Right atrium auricular region (tissue), 2 donors: ENCODE results near the gene CD22. TPM values are rescaled to one million over a fixed set of nuclear protein-coding genes. Genes with fewer than 3 reads are reported as not detected.

ENCODE experiments used
- DNase-seq: peaks from one replicate; pipeline ENCODE4 v3.0.0-alpha.2; 2019; ENCODE audit warnings: low spot score
- H3K27ac ChIP-seq, 2 donors: fragments of 200-600 bp; sonication (generic); 1 replicate in 1 of 2; 2 replicates in 1 of 2; pipeline ENCODE4 v1.5.1; 2016 to 2019
- H3K27me3 ChIP-seq, 2 donors: fragments of 200-600 bp; sonication (generic); one replicate each; pipeline versions ENCODE4 v1.5.1 to v1.6.0; 2017 to 2019
- H3K36me3 ChIP-seq: fragments of 200-600 bp; sonication (generic); one replicate; pipeline ENCODE4 v1.5.1; 2016
- H3K4me1 ChIP-seq, 2 donors: fragments of 200-600 bp; sonication (generic); one replicate each; pipeline versions ENCODE4 v1.5.1 to v1.6.0; 2017 to 2019
- H3K4me3 ChIP-seq, 2 donors: fragments of 200-600 bp; sonication (generic); 1 replicate in 1 of 2; 2 replicates in 1 of 2; pipeline ENCODE4 v1.5.1; 2017 to 2019; ENCODE audit warnings: mild to moderate bottlenecking in 1 of 2, moderate library complexity in 1 of 2
- H3K9me3 ChIP-seq, 2 donors: fragments of 200-600 bp; sonication (generic); one replicate each; pipeline ENCODE4 v1.5.1; 2019
- CTCF ChIP-seq, 2 donors: fragments of 200-600 bp; sonication (generic); IDR thresholded peaks; one replicate each; pipeline ENCODE4 v1.5.1; 2019; ENCODE audit warnings: antibody characterized with exemption in 2 of 2
- total RNA-seq, 2 donors: library from RNA; depleted of rRNA; stranded (reverse); fragments of >200 nt; gene quantifications; one replicate each; pipeline ENCODE4 v1.1.0, GENCODE V29; 2016

CD22 gene
- total RNA-seq, 2 donors from 2014 or later = 1.4 TPM; not detected in 1

GRCh38 chr19:35297515-35297848 lies 31.5 kb upstream of the CD22 start:
- no peaks in the 10 kb centered on the region for H3K4me1 ChIP-seq
- no peak overlapping the region for H3K27ac ChIP-seq
- H3K27me3 ChIP-seq = no peaks in the 10 kb centered on the region
- no peak for TF ChIP-seq CTCF (IDR thresholded peaks at IDR 0.05)
- DNase-seq = no peak
- no peaks in the 10 kb centered on the region for H3K36me3 ChIP-seq
- no peaks in the 10 kb centered on the region for H3K9me3 ChIP-seq
- H3K4me3 ChIP-seq = no peak overlapping the region

GRCh38 chr19:35297922-35298321 lies 31.1 kb upstream of the CD22 start:
- DNase-seq = no peak
- no peaks in the 10 kb centered on the region for H3K36me3 ChIP-seq
- H3K4me1 ChIP-seq = no peaks in the 10 kb centered on the region
- no peak overlapping the region for H3K4me3 ChIP-seq
- H3K27ac ChIP-seq = no peak overlapping the region
- H3K9me3 ChIP-seq = no peaks in the 10 kb centered on the region
- no peak for TF ChIP-seq CTCF (IDR thresholded peaks at IDR 0.05)
- H3K27me3 ChIP-seq = no peaks in the 10 kb centered on the region

GRCh38 chr19:35298561-35298972 lies 30.4 kb upstream of the CD22 start:
- H3K27ac ChIP-seq = no peak overlapping the region
- TF ChIP-seq CTCF (IDR thresholded peaks at IDR 0.05) = no peak
- no peaks in the 10 kb centered on the region for H3K9me3 ChIP-seq
- H3K36me3 ChIP-seq = no peaks in the 10 kb centered on the region
- no peak overlapping the region for H3K4me3 ChIP-seq
- no peak for DNase-seq
- H3K27me3 ChIP-seq = no peaks in the 10 kb centered on the region
- H3K4me1 ChIP-seq = no peaks in the 10 kb centered on the region

GRCh38 chr19:35299523-35300338 lies 29.3 kb upstream of the CD22 start:
- no peak for DNase-seq
- Histone ChIP-seq H3K27me3 (no peaks in the 10 kb centered on the region), H3K9me3 (no peaks in the 10 kb centered on the region), H3K36me3 (no peaks in the 10 kb centered on the region), H3K4me1 (no peaks in the 10 kb centered on the region), H3K4me3 (no peak overlapping the region), H3K27ac (no peak overlapping the region)
- no peak for TF ChIP-seq CTCF (IDR thresholded peaks at IDR 0.05)

- Histone ChIP-seq H3K9me3 (no peaks in the 10 kb centered on the region), H3K4me1 (no peaks in the 10 kb centered on the region), H3K4me3 (no peak overlapping the region), H3K27ac (no peak overlapping the region), H3K27me3 (no peaks in the 10 kb centered on the region), H3K36me3 (no peaks in the 10 kb centered on the region)
- no peak for TF ChIP-seq CTCF (IDR thresholded peaks at IDR 0.05)
- DNase-seq = no peak
Observed at GRCh38 chr19:35300339-35300649, 28.7 kb upstream of the CD22 start.

- no peaks in the 10 kb centered on the region for H3K4me1 ChIP-seq
- no peak overlapping the region for H3K27ac ChIP-seq
- TF ChIP-seq CTCF (IDR thresholded peaks at IDR 0.05) = no peak
- no peaks in the 10 kb centered on the region for H3K27me3 ChIP-seq
- no peak for DNase-seq
- H3K4me3 ChIP-seq = no peak overlapping the region
- H3K9me3 ChIP-seq = no peaks in the 10 kb centered on the region
- H3K36me3 ChIP-seq = no peaks in the 10 kb centered on the region
Observed at GRCh38 chr19:35301961-35302360, 27.0 kb upstream of the CD22 start.
